Measurements from ENCODE around the gene FEM1A. TPM values are rescaled to one million over a fixed set of nuclear protein-coding genes. Genes with fewer than 3 reads are reported as not detected.
A peak's percentile ranks its signal among the peaks of the same experiment; 100 is the strongest.

FEM1A gene
- total and polyA plus RNA-seq, 2 of the 13 experiments (the other 11 are each of a cell fraction or from before 2014, with no cell fraction given): 3.2 to 10.8 TPM

- TF ChIP-seq MIER3 (CRISPR knock-in tag; IDR thresholded peaks at IDR 0.05; ENCODE audit: borderline replicate concordance): no peak; the same call in 1 of the 2 replicates
- TF ChIP-seq, protein P1, sequence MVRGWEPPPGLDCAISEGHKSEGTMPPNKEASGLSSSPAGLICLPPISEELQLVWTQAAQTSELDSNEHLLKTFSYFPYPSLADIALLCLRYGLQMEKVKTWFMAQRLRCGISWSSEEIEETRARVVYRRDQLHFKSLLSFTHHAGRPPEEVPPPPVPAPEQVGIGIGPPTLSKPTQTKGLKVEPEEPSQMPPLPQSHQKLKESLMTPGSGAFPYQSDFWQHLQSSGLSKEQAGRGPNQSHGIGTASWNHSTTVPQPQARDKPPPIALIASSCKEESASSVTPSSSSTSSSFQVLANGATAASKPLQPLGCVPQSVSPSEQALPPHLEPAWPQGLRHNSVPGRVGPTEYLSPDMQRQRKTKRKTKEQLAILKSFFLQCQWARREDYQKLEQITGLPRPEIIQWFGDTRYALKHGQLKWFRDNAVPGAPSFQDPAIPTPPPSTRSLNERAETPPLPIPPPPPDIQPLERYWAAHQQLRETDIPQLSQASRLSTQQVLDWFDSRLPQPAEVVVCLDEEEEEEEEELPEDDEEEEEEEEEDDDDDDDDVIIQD (CRISPR knock-in tag; IDR thresholded peaks at IDR 0.05; ENCODE audit: low read depth): no peak
- TF ChIP-seq ZNF790 (CRISPR knock-in tag; IDR thresholded peaks at IDR 0.05; ENCODE audit: borderline replicate concordance): no peak
- no peak for TF ChIP-seq ZSCAN21 (CRISPR knock-in tag; IDR thresholded peaks at IDR 0.05; ENCODE audit: borderline replicate concordance)
- TF ChIP-seq PRDM15 (CRISPR knock-in tag; IDR thresholded peaks at IDR 0.05): no peak
- TF ChIP-seq ZNF607 (CRISPR knock-in tag; IDR thresholded peaks at IDR 0.05; ENCODE audit: borderline replicate concordance): peak; percentile 59; the same call in 1 of the 2 replicates
- no peak for TF ChIP-seq SUZ12 (IDR thresholded peaks at IDR 0.05; ENCODE audit: low read depth, low read length)
- no peak for TF ChIP-seq ZFP90 (CRISPR knock-in tag; IDR thresholded peaks at IDR 0.05; ENCODE audit: borderline replicate concordance)
- TF ChIP-seq ZNF431 (CRISPR knock-in tag; IDR thresholded peaks at IDR 0.05; ENCODE audit: borderline replicate concordance, low read depth): no peak
- peak; percentile 42; the same call in 1 of the 2 replicates for TF ChIP-seq SALL2 (CRISPR knock-in tag; IDR thresholded peaks at IDR 0.05)
- TF ChIP-seq, protein P2, sequence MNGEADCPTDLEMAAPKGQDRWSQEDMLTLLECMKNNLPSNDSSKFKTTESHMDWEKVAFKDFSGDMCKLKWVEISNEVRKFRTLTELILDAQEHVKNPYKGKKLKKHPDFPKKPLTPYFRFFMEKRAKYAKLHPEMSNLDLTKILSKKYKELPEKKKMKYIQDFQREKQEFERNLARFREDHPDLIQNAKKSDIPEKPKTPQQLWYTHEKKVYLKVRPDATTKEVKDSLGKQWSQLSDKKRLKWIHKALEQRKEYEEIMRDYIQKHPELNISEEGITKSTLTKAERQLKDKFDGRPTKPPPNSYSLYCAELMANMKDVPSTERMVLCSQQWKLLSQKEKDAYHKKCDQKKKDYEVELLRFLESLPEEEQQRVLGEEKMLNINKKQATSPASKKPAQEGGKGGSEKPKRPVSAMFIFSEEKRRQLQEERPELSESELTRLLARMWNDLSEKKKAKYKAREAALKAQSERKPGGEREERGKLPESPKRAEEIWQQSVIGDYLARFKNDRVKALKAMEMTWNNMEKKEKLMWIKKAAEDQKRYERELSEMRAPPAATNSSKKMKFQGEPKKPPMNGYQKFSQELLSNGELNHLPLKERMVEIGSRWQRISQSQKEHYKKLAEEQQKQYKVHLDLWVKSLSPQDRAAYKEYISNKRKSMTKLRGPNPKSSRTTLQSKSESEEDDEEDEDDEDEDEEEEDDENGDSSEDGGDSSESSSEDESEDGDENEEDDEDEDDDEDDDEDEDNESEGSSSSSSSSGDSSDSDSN (CRISPR knock-in tag; IDR thresholded peaks at IDR 0.05): peak; percentile 39; the same call in 1 of the 2 replicates
- TF ChIP-seq DPF2 (CRISPR knock-in tag; IDR thresholded peaks at IDR 0.05; ENCODE audit: borderline replicate concordance, low read depth): peak; percentile 17; the same call in 1 of the 2 replicates
- TF ChIP-seq MYNN (CRISPR knock-in tag; IDR thresholded peaks at IDR 0.05; ENCODE audit: low read depth): no peak
- TF ChIP-seq ZKSCAN1 (IDR thresholded peaks at IDR 0.05; ENCODE audit: low read length): no peak
- TF ChIP-seq ZNF138 (CRISPR knock-in tag; IDR thresholded peaks at IDR 0.05; ENCODE audit: low read depth): no peak
- TF ChIP-seq ELF4 (CRISPR knock-in tag; IDR thresholded peaks at IDR 0.05; ENCODE audit: borderline replicate concordance): no peak
- TF ChIP-seq SRF (IDR thresholded peaks at IDR 0.05; ENCODE audit: low read depth, low read length): peak; percentile 47; the same call in 1 of the 2 replicates
- TF ChIP-seq TRIM24 (CRISPR knock-in tag; IDR thresholded peaks at IDR 0.05): no peak
- no peak for TF ChIP-seq LBX2 (CRISPR knock-in tag; IDR thresholded peaks at IDR 0.05; ENCODE audit: borderline replicate concordance)
- no peak for TF ChIP-seq NAIF1 (CRISPR knock-in tag; IDR thresholded peaks at IDR 0.05; ENCODE audit: borderline replicate concordance)
- no peak for TF ChIP-seq ZFP36L2 (CRISPR knock-in tag; IDR thresholded peaks at IDR 0.05)
Measured at GRCh38 chr19:4759388-4760284, 31.9 kb upstream of the FEM1A start (continued).
